CD14-positive monocyte (primary cell): ENCODE data around the gene PFKP. TPM values are rescaled to one million over a fixed set of nuclear protein-coding genes. Genes with fewer than 3 reads are reported as not detected.

ENCODE experiments used
- DNase-seq, 3 donors: peaks; one replicate each; pipeline ENCODE4 v3.0.0-alpha.2; 2011 to 2022
- H2AFZ ChIP-seq: 2 replicates; pipeline ENCODE4 v1.6.0; 2012; ENCODE audit warnings: mild to moderate bottlenecking, low read depth, low read length, inconsistent platforms; ENCODE audit not compliant: insufficient read depth, poor library complexity, severe bottlenecking
- H3K27ac ChIP-seq, 2 donors: 1 replicate in 1 of 2; 2 replicates in 1 of 2; pipeline ENCODE4 v1.5.1; 2012 to 2013; ENCODE audit warnings: low read length in 2 of 2, control low read depth in 1 of 2, inconsistent platforms in 1 of 2, low read depth in 1 of 2, mild to moderate bottlenecking in 1 of 2
- H3K27me3 ChIP-seq, 2 donors: one replicate each; pipeline versions ENCODE4 v1.6.0 to v1.6.1; 2011 to 2013; ENCODE audit warnings: low read length in 2 of 2; ENCODE audit not compliant: control insufficient read depth in 2 of 2, insufficient read depth in 2 of 2
- H3K36me3 ChIP-seq, 2 donors: replicated peaks in 1 of 2; 1 replicate in 1 of 2; 2 replicates in 1 of 2; pipeline versions ENCODE4 v1.5.1 to v1.6.1; 2012 to 2013; ENCODE audit warnings: low read length in 2 of 2, control low read depth in 1 of 2, inconsistent platforms in 1 of 2, mild to moderate bottlenecking in 1 of 2; ENCODE audit not compliant: insufficient read depth in 2 of 2, control insufficient read depth in 1 of 2
- H3K4me1 ChIP-seq, 2 donors: 1 replicate in 1 of 2; 2 replicates in 1 of 2; pipeline versions ENCODE4 v1.5.1 to v1.6.1; 2012 to 2013; ENCODE audit warnings: low read length in 2 of 2, control low read depth in 1 of 2, inconsistent platforms in 1 of 2, mild to moderate bottlenecking in 1 of 2, moderate library complexity in 1 of 2; ENCODE audit not compliant: insufficient read depth in 2 of 2, control insufficient read depth in 1 of 2
- H3K4me2 ChIP-seq: replicated peaks from 2 replicates; pipeline ENCODE3; 2012; ENCODE audit warnings: low read length, moderate library complexity, mild to moderate bottlenecking; ENCODE audit not compliant: poor library complexity, severe bottlenecking; ENCODE audit errors: extremely low read depth
- H3K4me3 ChIP-seq, 3 experiments: fragments of 200-600 bp in 1 of 3; sonication (generic) in 1 of 3; replicated peaks in 1 of 3; 1 replicate in 2 of 3; 2 replicates in 1 of 3; pipeline ENCODE4 v1.5.1; 2011 to 2013; ENCODE audit warnings: low read length in 3 of 3, mild to moderate bottlenecking in 3 of 3, control low read depth in 2 of 3, low read depth in 2 of 3, inconsistent platforms in 1 of 3, moderate library complexity in 1 of 3
- H3K79me2 ChIP-seq: 2 replicates; pipeline ENCODE4 v1.6.0; 2012; ENCODE audit warnings: mild to moderate bottlenecking, control low read depth, inconsistent platforms, low read length, moderate library complexity; ENCODE audit not compliant: insufficient read depth
- H3K9ac ChIP-seq: 2 replicates; pipeline ENCODE4 v1.6.0; 2017; ENCODE audit warnings: low read length, mild to moderate bottlenecking; ENCODE audit not compliant: insufficient read depth, poor library complexity, severe bottlenecking
- H3K9me3 ChIP-seq, 2 donors: replicated peaks in 1 of 2; 1 replicate in 1 of 2; 2 replicates in 1 of 2; pipeline versions ENCODE4 v1.5.1 to v1.6.1; 2012 to 2013; ENCODE audit warnings: low read length in 2 of 2, control low read depth in 1 of 2; ENCODE audit not compliant: control insufficient read depth in 1 of 2, insufficient read depth in 1 of 2
- H4K20me1 ChIP-seq: 2 replicates; pipeline ENCODE4 v1.6.0; 2012; ENCODE audit warnings: mild to moderate bottlenecking, low read length, control low read depth, moderate library complexity; ENCODE audit not compliant: insufficient read depth
- H3K27ac Mint-ChIP-seq, 7 donors: one replicate each; pipeline ENCODE4 v1.8.0; 2020; ENCODE audit warnings: mild to moderate bottlenecking in 7 of 7, mixed read lengths in 7 of 7, moderate library complexity in 6 of 7, inconsistent platforms in 2 of 7
- H3K27me3 Mint-ChIP-seq, 3 donors: one replicate each; pipeline ENCODE4 v1.8.0; 2021 to 2022; ENCODE audit warnings: low read depth in 3 of 3, mild to moderate bottlenecking in 3 of 3, mixed read lengths in 3 of 3, moderate library complexity in 3 of 3, inconsistent platforms in 1 of 3
- H3K36me3 Mint-ChIP-seq, 2 donors: one replicate each; pipeline ENCODE4 v1.8.0; 2020; ENCODE audit warnings: mixed read lengths in 2 of 2, inconsistent platforms in 1 of 2, mild to moderate bottlenecking in 1 of 2
- H3K4me1 Mint-ChIP-seq: one replicate; pipeline ENCODE4 v1.8.0; 2020; ENCODE audit warnings: mild to moderate bottlenecking, mixed read lengths
- H3K4me3 Mint-ChIP-seq, 2 donors: one replicate each; pipeline ENCODE4 v1.8.0; 2020; ENCODE audit warnings: mild to moderate bottlenecking in 2 of 2, mixed read lengths in 2 of 2, moderate library complexity in 1 of 2
- H3K9me3 Mint-ChIP-seq, 7 donors: one replicate each; pipeline ENCODE4 v1.8.0; 2020 to 2022; ENCODE audit warnings: mixed read lengths in 7 of 7, mild to moderate bottlenecking in 6 of 7, moderate library complexity in 6 of 7, inconsistent platforms in 2 of 7
- WGBS: methylation state at CpG from one replicate; pipeline ENCODE4 v1.1.5; 2013; ENCODE audit warnings: missing lambda C conversion rate; ENCODE audit not compliant: insufficient coverage; 5-methylcytosine and 5-hydroxymethylcytosine counted together
- intact Hi-C, 2 donors: fragments of 100-400 bp; cut with micrococcal nuclease; formaldehyde crosslinking; loops; one replicate each; pipeline versions ENCODE4 v1.15.0 to v1.15.1; 2023
- polyA plus RNA-seq, 3 donors: library from polyadenylated mRNA; depleted of rRNA in 1 of 3; unstranded in 2 of 3; stranded (reverse) in 1 of 3; fragments of 300-500 nt in 2 of 3; fragments of >200 nt in 1 of 3; fragmentation: Illumina TruSeq in 2 of 3; gene quantifications; 1 replicate in 2 of 3; 2 replicates in 1 of 3; pipeline ENCODE4 v1.2.3, GENCODE V29; 2012 to 2021
- TF ChIP-seq, protein P1 (sequence below): fragments of 200-600 bp; IDR thresholded peaks from one replicate; pipeline ENCODE4 v1.8.0; 2022; ENCODE audit warnings: antibody characterized with exemption, mild to moderate bottlenecking

Gene PFKP
- polyA plus RNA-seq, 3 donors = 6.5 to 14.2 (median 8.1) TPM

DNA sequence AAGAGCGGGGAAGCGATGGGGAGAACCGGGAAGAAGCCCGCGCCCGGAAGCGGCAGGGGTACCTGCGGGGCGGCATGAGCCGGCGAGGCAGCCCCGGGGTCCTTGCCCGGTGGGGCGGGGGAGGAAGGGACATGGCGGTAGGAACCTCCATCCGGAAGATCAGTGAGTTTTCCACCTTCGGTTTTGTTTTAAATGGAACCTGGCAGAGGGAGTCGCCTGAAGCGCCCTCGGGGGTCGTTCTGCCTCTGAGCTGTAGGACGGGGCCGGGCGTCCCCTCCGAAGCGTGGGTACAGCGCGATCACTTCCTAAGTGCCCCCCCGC, 471 bp downstream of the PFKP start:
- Histone ChIP-seq H3K27me3 (peaks cover 9 to 27% of the 10 kb centered on the region in 2 donors), H3K4me2 (peak overlapping the region; percentile 98), H4K20me1 (no peaks in the 10 kb centered on the region), H3K79me2 (peaks cover 24% of the 10 kb centered on the region), H3K27ac (peak overlapping the region in 1 of 2 donors; percentile 36), H3K4me3 (peak overlapping the region; percentile 70 to 91 (median 88)), H2AFZ (peak overlapping the region; percentile 88), H3K36me3 (no peaks in the 10 kb centered on the region), H3K9ac (peak overlapping the region; percentile 69), H3K9me3 (no peaks in the 10 kb centered on the region), H3K4me1 (peaks cover 13 to 36% of the 10 kb centered on the region in 2 donors)
- peaks cover 11% of the 10 kb centered on the region for H3K4me1 Mint-ChIP-seq
- under 1% methylated on average over 27 of the region's 29 CpGs for WGBS
- peak overlapping the region in 3 of 7 donors; percentile 53 to 66 (median 61) for H3K27ac Mint-ChIP-seq
- H3K4me3 Mint-ChIP-seq = peak overlapping the region; percentile 94 to 95
- no peak for DNase-seq
- TF ChIP-seq, protein P1, sequence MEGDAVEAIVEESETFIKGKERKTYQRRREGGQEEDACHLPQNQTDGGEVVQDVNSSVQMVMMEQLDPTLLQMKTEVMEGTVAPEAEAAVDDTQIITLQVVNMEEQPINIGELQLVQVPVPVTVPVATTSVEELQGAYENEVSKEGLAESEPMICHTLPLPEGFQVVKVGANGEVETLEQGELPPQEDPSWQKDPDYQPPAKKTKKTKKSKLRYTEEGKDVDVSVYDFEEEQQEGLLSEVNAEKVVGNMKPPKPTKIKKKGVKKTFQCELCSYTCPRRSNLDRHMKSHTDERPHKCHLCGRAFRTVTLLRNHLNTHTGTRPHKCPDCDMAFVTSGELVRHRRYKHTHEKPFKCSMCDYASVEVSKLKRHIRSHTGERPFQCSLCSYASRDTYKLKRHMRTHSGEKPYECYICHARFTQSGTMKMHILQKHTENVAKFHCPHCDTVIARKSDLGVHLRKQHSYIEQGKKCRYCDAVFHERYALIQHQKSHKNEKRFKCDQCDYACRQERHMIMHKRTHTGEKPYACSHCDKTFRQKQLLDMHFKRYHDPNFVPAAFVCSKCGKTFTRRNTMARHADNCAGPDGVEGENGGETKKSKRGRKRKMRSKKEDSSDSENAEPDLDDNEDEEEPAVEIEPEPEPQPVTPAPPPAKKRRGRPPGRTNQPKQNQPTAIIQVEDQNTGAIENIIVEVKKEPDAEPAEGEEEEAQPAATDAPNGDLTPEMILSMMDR = no peak
- peaks cover 5 to 8% of the 10 kb centered on the region in 2 donors for H3K36me3 Mint-ChIP-seq
- peaks cover 0 to 5% (median 2%) of the 10 kb centered on the region in 7 donors for H3K9me3 Mint-ChIP-seq
- peaks cover 19 to 34% (median 22%) of the 10 kb centered on the region in 3 donors for H3K27me3 Mint-ChIP-seq
- intact Hi-C loops = no loop called here

DNA sequence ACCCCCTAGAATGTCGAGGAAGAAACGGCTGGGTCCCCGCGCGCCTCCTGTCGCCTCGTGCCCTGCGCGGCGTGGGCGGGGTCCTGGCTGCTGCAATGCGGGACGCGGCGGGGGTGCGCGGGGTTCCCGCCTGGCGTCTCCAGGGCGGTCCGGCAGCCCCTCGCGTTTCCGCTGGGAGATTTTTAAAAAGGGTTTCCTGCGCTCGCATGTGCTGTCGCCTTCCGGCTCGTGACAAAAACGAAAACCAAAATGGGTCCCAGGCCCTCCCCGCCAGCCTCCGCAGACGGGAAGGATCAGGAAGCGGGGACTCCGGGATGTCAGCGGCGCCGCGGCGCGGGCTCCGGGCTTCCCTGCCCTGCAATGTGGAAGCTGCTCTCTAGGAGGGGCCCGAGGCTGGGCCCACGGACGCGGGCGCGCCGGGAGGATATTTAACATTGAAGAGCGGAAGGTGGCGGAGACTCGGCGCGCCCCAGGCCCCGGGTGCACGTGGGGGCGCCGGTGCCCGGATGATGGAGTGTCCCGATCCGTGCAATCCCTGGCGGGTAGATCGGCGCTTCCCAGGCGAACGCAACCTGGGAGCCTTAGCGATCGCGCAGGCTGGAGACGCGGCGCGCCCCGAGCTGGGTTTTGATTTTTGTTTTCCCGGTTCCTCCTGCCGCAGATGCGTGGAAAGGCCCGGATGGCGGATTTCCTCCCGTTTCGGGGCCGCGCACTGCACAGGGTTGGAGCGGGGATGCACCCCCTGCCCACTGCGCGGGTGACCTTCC, 1.0 kb downstream of the PFKP start:
- intact Hi-C loops = no loop called here
- under 1% methylated on average over 86 of the region's 86 CpGs for WGBS

More for the DNA sequence above, 1.0 kb downstream of the PFKP start:
- peaks cover 5 to 8% of the 10 kb centered on the region in 2 donors for H3K36me3 Mint-ChIP-seq
- Histone ChIP-seq H3K9ac (peak overlapping the region; percentile 69), H2AFZ (peak overlapping the region; percentile 88), H3K36me3 (no peaks in the 10 kb centered on the region), H3K9me3 (no peaks in the 10 kb centered on the region), H3K4me3 (peak overlapping the region; percentile 70 to 91 (median 88)), H3K27me3 (peaks cover 9 to 24% of the 10 kb centered on the region in 2 donors), H3K4me1 (peaks cover 13 to 36% of the 10 kb centered on the region in 2 donors), H4K20me1 (no peaks in the 10 kb centered on the region), H3K27ac (peak overlapping the region in 1 of 2 donors; percentile 36), H3K79me2 (peaks cover 30% of the 10 kb centered on the region), H3K4me2 (peak overlapping the region; percentile 98)
- peaks cover 11% of the 10 kb centered on the region for H3K4me1 Mint-ChIP-seq
- H3K9me3 Mint-ChIP-seq = peaks cover 0 to 5% (median 2%) of the 10 kb centered on the region in 7 donors
- TF ChIP-seq, protein P1 = peak; percentile 28
- H3K4me3 Mint-ChIP-seq = peak overlapping the region; percentile 94 to 95
- peak; percentile 40 to 62 (median 51) for DNase-seq
- H3K27me3 Mint-ChIP-seq = peaks cover 19 to 34% (median 22%) of the 10 kb centered on the region in 3 donors
- H3K27ac Mint-ChIP-seq = peak overlapping the region in 5 of 7 donors; percentile 53 to 78 (median 62)
